GM10266 (cell line): ENCODE measurements around the gene PSMG3.

Experiments
- DNase-seq: peaks from one replicate; pipeline ENCODE4 v3.0.0; 2012; ENCODE audit errors: extremely low spot score
- CTCF ChIP-seq: IDR thresholded peaks from 2 replicates; pipeline ENCODE4 v1.5.1; 2012; ENCODE audit warnings: mild to moderate bottlenecking, low read depth; ENCODE audit not compliant: control insufficient read depth, insufficient read depth; ENCODE audit errors: missing control alignments

Gene PSMG3

GRCh38 chr7:1557006-1557405 is 12.8 kb downstream of the PSMG3 start:
- no peak for TF ChIP-seq CTCF
- no peak for DNase-seq

- peak; percentile 40 for TF ChIP-seq CTCF
- DNase-seq, result no peak
These were observed 13.9 kb downstream of the PSMG3 start, which contains the start of gene TMEM184A for GRCh38 chr7:1555813-1556543. Gene TMEM184A, minus strand, starts transcription at chr7:1556205. Its CDS starts 721 bp downstream, at chr7:1555484.

GRCh38 chr7:1555046-1555812 is 14.6 kb downstream of the PSMG3 start:
- no peak for DNase-seq
- no peak for TF ChIP-seq CTCF

- TF ChIP-seq CTCF, result no peak
- DNase-seq, result no peak
These were observed 15.3 kb downstream of the PSMG3 start for GRCh38 chr7:1554333-1555045.

GRCh38 chr7:1553512-1554210 is 16.2 kb downstream of the PSMG3 start:
- no peak for TF ChIP-seq CTCF
- no peak for DNase-seq

- TF ChIP-seq CTCF, result no peak
- no peak for DNase-seq
These were observed 17.6 kb downstream of the PSMG3 start for GRCh38 chr7:1552200-1552599.
